ENCODE results near the gene ADCY6.

- TF ChIP-seq CTCF (IDR thresholded peaks at IDR 0.05; ENCODE audit: low read length) (no peak), EZH2 (IDR thresholded peaks at IDR 0.05; ENCODE audit: borderline replicate concordance, low read length) (no peak)
Observed at GRCh38 chr12:48768147-48768546, 20.7 kb downstream of the ADCY6 start.
